Measurements from ENCODE around the gene RXRG. TPM values are rescaled to one million over a fixed set of nuclear protein-coding genes. Genes with fewer than 3 reads are reported as not detected.

The RXRG gene
- total RNA-seq, 2 donors from 2014 or later = 2.5 to 9.8 TPM

- DNase-seq = no peak
- no peak overlapping the region for H3K9ac ChIP-seq (ENCODE audit: extremely low read depth, low read length, poor library complexity, severe bottlenecking)
- no peaks in the 10 kb centered on the region for H3K36me3 ChIP-seq (ENCODE audit: control insufficient read depth, insufficient read depth, low read length)
- H3K27me3 ChIP-seq (ENCODE audit: control insufficient read depth, insufficient read depth, low read length, poor library complexity, severe bottlenecking) = peaks cover 24% of the 10 kb centered on the region
- H3K27me3 Mint-ChIP-seq (ENCODE audit: insufficient read depth) = peaks cover 30% of the 10 kb centered on the region
- no peak overlapping the region for H3K27ac ChIP-seq (ENCODE audit: low read depth, low read length)
- H3K4me1 Mint-ChIP-seq = peaks cover 4% of the 10 kb centered on the region
- TF ChIP-seq, protein P1, sequence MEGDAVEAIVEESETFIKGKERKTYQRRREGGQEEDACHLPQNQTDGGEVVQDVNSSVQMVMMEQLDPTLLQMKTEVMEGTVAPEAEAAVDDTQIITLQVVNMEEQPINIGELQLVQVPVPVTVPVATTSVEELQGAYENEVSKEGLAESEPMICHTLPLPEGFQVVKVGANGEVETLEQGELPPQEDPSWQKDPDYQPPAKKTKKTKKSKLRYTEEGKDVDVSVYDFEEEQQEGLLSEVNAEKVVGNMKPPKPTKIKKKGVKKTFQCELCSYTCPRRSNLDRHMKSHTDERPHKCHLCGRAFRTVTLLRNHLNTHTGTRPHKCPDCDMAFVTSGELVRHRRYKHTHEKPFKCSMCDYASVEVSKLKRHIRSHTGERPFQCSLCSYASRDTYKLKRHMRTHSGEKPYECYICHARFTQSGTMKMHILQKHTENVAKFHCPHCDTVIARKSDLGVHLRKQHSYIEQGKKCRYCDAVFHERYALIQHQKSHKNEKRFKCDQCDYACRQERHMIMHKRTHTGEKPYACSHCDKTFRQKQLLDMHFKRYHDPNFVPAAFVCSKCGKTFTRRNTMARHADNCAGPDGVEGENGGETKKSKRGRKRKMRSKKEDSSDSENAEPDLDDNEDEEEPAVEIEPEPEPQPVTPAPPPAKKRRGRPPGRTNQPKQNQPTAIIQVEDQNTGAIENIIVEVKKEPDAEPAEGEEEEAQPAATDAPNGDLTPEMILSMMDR (conservative IDR thresholded peaks at IDR 0.05) = no peak
- H3K9me3 Mint-ChIP-seq = no peaks in the 10 kb centered on the region
- H3K4me1 ChIP-seq (ENCODE audit: control insufficient read depth, insufficient read depth, low read length) = no peaks in the 10 kb centered on the region
- H3K4me3 ChIP-seq (ENCODE audit: low read length) = no peak overlapping the region
- no peaks in the 10 kb centered on the region for H3K9me3 ChIP-seq (ENCODE audit: control insufficient read depth, low read length)
- H3K27ac Mint-ChIP-seq = no peak overlapping the region
- H3K4me3 Mint-ChIP-seq = no peak overlapping the region
- no peaks in the 10 kb centered on the region for H3K36me3 Mint-ChIP-seq (ENCODE audit: low read depth)
These were observed 49.4 kb downstream of the RXRG start for GRCh38 chr1:165395478-165395877.

- no peak overlapping the region for H3K4me3 Mint-ChIP-seq
- Histone ChIP-seq H3K4me3 (ENCODE audit: low read length) (no peak overlapping the region), H3K27me3 (ENCODE audit: control insufficient read depth, insufficient read depth, low read length, poor library complexity, severe bottlenecking) (peaks cover 50% of the 10 kb centered on the region), H3K4me1 (ENCODE audit: control insufficient read depth, insufficient read depth, low read length) (no peaks in the 10 kb centered on the region), H3K9me3 (ENCODE audit: control insufficient read depth, low read length) (no peaks in the 10 kb centered on the region), H3K36me3 (ENCODE audit: control insufficient read depth, insufficient read depth, low read length) (no peaks in the 10 kb centered on the region), H3K27ac (ENCODE audit: low read depth, low read length) (no peak overlapping the region), H3K9ac (ENCODE audit: extremely low read depth, low read length, poor library complexity, severe bottlenecking) (no peak overlapping the region)
- DNase-seq = peak; percentile 92
- peaks cover 44% of the 10 kb centered on the region for H3K27me3 Mint-ChIP-seq (ENCODE audit: insufficient read depth)
- 30 to 33% methylated on average over 6 to 19 of the region's 19 CpGs for WGBS, 2 experiments (ENCODE audit: insufficient coverage in 1 of 2, insufficient read length in 1 of 2)
- no peak overlapping the region for H3K27ac Mint-ChIP-seq
- no peaks in the 10 kb centered on the region for H3K9me3 Mint-ChIP-seq
- TF ChIP-seq, protein P1 (conservative IDR thresholded peaks at IDR 0.05) = peak; percentile 97
- H3K36me3 Mint-ChIP-seq (ENCODE audit: low read depth) = no peaks in the 10 kb centered on the region
- H3K4me1 Mint-ChIP-seq = peaks cover 4% of the 10 kb centered on the region
These were observed 52.0 kb downstream of the RXRG start for GRCh38 chr1:165392634-165393571.

DNA sequence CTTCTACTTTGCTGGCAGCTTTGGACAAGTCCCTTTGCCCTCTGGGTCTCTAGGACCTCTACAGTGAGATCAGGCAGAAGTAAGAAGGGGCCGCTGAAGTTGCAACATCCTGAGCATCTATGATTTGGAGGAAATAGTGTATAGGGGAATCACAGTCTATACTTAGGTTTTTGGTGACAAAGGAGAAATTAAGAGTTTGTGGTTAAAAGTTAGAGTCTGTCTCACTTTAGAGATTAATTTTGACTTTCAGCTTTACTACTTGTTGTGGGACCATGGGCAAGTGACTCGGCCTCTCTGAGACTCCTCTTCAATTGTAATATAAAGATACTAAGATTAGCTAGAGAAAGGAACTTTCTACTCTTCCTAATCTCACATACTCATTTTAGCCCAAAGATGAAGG, 55.3 kb downstream of the RXRG start:
- H3K36me3 ChIP-seq (ENCODE audit: control insufficient read depth, insufficient read depth, low read length) = no peaks in the 10 kb centered on the region
- H3K27me3 ChIP-seq (ENCODE audit: control insufficient read depth, insufficient read depth, low read length, poor library complexity, severe bottlenecking) = peaks cover 56% of the 10 kb centered on the region
- H3K4me1 ChIP-seq (ENCODE audit: control insufficient read depth, insufficient read depth, low read length) = no peaks in the 10 kb centered on the region
- H3K4me3 ChIP-seq (ENCODE audit: low read length) = no peak overlapping the region
- no peaks in the 10 kb centered on the region for H3K9me3 ChIP-seq (ENCODE audit: control insufficient read depth, low read length)
- TF ChIP-seq, protein P1 (conservative IDR thresholded peaks at IDR 0.05) = no peak
- H3K27me3 Mint-ChIP-seq (ENCODE audit: insufficient read depth) = peaks cover 49% of the 10 kb centered on the region
- peaks cover 4% of the 10 kb centered on the region for H3K4me1 Mint-ChIP-seq
- H3K9ac ChIP-seq (ENCODE audit: extremely low read depth, low read length, poor library complexity, severe bottlenecking) = no peak overlapping the region
- DNase-seq = no peak
- 98 to 100% methylated on average over 1 to 2 of the region's 2 CpGs for WGBS, 2 experiments (ENCODE audit: insufficient coverage in 1 of 2, insufficient read length in 1 of 2)
- H3K4me3 Mint-ChIP-seq = no peak overlapping the region
- H3K27ac ChIP-seq (ENCODE audit: low read depth, low read length) = no peak overlapping the region
- no peak overlapping the region for H3K27ac Mint-ChIP-seq
- H3K9me3 Mint-ChIP-seq = no peaks in the 10 kb centered on the region
- no peaks in the 10 kb centered on the region for H3K36me3 Mint-ChIP-seq (ENCODE audit: low read depth)
